ENCODE results near the gene ABLIM3. TPM values are rescaled to one million over a fixed set of nuclear protein-coding genes. Genes with fewer than 3 reads are reported as not detected.

ABLIM3 gene
- total RNA-seq, 1 donor from 2014 or later = 8.0 TPM

DNA sequence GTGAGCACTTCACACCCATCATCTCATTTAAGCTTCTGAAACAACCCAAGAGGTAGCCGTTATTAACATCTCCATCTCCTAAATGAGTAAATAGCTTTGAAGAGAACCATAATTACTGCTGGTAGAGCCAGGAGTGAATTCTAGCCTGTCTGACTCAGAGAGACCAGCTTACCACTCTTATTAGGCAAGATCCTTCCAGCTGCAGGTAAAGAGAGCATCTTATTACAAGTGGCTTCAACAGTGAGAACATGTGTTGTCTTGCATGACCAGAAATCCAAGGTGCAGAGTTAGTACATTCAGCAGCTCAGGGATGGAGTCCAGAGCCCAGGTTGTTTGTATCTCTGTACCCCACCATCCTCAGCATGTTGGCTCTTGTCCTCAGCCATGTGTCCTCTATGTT lies 119.5 kb downstream of the ABLIM3 start:
- Mint-ChIP-seq H3K4me3 (no peak overlapping the region), H3K9me3 (no peaks in the 10 kb centered on the region), H3K36me3 (no peaks in the 10 kb centered on the region), H3K27ac (no peak overlapping the region), H3K27me3 (peaks cover 82% of the 10 kb centered on the region), H3K4me1 (ENCODE audit: unreplicated experiment) (no peaks in the 10 kb centered on the region)
- TF ChIP-seq CTCF (conservative IDR thresholded peaks at IDR 0.05) = no peak
- no peak for DNase-seq (ENCODE audit: extremely low spot score, unreplicated experiment)

DNA sequence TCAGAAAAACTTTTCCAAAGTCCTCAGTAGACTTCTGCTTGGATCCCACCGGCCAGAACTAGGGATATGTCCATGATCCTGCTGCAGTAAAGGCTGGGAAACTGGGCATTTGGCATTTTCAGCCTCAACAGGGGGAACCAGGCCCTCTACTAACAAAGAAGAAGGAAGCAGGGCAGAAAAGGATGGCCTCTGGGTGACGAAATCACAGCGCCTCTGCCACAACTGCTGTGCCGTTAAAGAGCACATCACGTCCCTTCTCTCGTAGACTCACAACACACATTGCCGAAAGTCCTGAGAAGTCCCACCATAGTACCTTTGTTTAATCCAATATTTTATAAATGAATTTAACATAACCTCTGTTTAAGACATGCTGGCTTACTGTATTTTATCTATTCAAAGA lies 120.0 kb downstream of the ABLIM3 start:
- H3K9me3 Mint-ChIP-seq = no peaks in the 10 kb centered on the region
- no peak overlapping the region for H3K27ac Mint-ChIP-seq
- no peak for DNase-seq (ENCODE audit: extremely low spot score, unreplicated experiment)
- peaks cover 81% of the 10 kb centered on the region for H3K27me3 Mint-ChIP-seq
- TF ChIP-seq CTCF (conservative IDR thresholded peaks at IDR 0.05) = no peak
- no peaks in the 10 kb centered on the region for H3K4me1 Mint-ChIP-seq (ENCODE audit: unreplicated experiment)
- no peak overlapping the region for H3K4me3 Mint-ChIP-seq
- H3K36me3 Mint-ChIP-seq = no peaks in the 10 kb centered on the region

DNA sequence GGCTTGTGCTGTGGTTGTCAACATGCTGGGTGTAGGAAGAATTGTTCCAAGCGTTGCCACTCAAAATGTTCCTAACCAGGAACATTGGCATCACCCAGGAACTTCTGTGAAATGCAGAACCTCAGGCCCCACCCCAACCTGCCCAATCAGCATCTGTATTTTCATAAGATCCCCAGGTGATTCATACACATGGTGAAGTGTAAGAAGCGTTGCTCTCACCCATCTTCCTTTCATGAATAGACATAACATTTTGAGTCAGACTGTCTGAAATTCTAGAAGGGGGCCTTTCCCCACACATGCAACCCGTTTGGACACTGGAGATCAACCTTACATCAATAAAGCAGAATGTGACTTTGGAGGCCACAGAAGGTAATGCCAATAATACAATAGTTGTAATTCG lies 121.0 kb downstream of the ABLIM3 start:
- no peak overlapping the region for H3K4me3 Mint-ChIP-seq
- peaks cover 79% of the 10 kb centered on the region for H3K27me3 Mint-ChIP-seq
- H3K27ac Mint-ChIP-seq = no peak overlapping the region
- H3K4me1 Mint-ChIP-seq (ENCODE audit: unreplicated experiment) = no peaks in the 10 kb centered on the region
- DNase-seq (ENCODE audit: extremely low spot score, unreplicated experiment) = no peak
- no peaks in the 10 kb centered on the region for H3K36me3 Mint-ChIP-seq
- no peaks in the 10 kb centered on the region for H3K9me3 Mint-ChIP-seq
- TF ChIP-seq CTCF (conservative IDR thresholded peaks at IDR 0.05) = no peak

DNA sequence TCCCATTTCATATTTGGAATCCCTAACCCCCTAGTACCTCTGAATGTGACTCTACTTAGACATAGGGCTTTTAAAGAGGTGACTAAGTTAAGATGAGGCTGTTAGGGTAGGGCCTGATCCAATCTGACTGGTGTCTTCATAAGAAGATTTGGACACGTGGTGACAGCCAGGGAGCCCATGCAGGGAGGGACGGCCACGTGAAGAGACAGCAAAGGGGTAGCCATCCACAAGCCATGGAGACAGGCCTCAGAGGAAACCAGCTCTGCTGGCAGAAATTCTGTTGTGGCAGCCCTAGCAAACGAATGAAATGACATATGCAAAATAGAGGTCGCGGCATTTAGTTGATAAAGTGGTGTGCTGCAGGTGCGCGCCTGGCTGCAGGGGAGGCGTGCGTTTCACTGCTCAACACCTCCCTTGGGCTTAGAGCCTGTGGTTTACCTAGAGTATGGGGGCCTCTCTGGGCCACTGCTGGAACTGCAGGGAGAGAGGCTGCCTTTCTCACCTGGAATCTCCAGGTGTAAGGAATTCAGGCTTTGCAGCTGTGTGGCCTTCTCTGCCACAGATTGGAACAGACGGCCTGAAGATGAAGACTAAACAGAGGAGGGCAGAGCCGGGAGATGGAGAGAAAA lies 123.3 kb downstream of the ABLIM3 start:
- Mint-ChIP-seq H3K36me3 (no peaks in the 10 kb centered on the region), H3K4me3 (no peak overlapping the region), H3K9me3 (peaks cover 4% of the 10 kb centered on the region), H3K27me3 (peaks cover 79% of the 10 kb centered on the region), H3K27ac (no peak overlapping the region), H3K4me1 (ENCODE audit: unreplicated experiment) (no peaks in the 10 kb centered on the region)
- no peak for DNase-seq (ENCODE audit: extremely low spot score, unreplicated experiment)
- peak; percentile 62 for TF ChIP-seq CTCF (conservative IDR thresholded peaks at IDR 0.05)

DNA sequence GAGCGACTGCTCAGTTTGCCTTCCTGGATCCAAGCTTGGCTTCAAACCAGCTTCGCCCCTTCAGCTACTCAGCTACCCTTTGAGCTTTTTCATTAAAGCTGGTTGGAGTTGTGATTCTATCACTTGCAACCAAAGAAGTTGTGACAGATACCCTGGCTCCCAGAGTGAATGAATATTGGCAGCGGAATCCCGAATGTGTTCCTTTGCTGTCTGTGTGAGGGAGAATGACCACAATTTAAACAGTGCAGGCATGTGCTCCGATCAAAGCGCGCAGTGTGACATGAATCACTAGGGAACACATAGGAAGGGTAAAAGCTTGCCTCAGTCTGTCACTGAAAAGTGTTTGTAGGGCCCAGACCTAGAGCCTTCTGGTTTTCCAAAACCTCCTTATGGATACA lies 123.8 kb downstream of the ABLIM3 start:
- Mint-ChIP-seq H3K4me3 (no peak overlapping the region), H3K36me3 (no peaks in the 10 kb centered on the region), H3K27ac (no peak overlapping the region), H3K27me3 (peaks cover 74% of the 10 kb centered on the region), H3K9me3 (peaks cover 4% of the 10 kb centered on the region), H3K4me1 (ENCODE audit: unreplicated experiment) (no peaks in the 10 kb centered on the region)
- TF ChIP-seq CTCF (conservative IDR thresholded peaks at IDR 0.05) = no peak
- DNase-seq (ENCODE audit: extremely low spot score, unreplicated experiment) = no peak

DNA sequence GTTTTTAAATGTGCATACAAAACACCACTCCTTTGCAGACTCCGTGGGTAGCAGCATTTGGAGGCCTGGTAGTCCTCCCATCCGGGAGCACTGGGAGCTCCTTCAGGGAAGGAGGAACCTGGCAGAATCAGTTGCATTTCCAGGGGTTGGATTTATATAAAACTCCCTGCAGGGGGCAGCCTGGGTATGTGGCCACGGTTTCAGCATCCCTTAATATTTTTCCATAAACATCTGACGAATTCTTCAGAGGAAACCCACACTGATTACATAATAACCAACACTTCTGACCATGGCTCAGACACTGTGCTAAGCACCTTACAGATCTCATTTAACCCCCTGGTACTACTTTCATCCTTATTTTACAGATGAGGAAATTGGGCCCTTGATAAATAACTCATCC lies 124.3 kb downstream of the ABLIM3 start:
- Mint-ChIP-seq H3K36me3 (no peaks in the 10 kb centered on the region), H3K9me3 (peaks cover 4% of the 10 kb centered on the region), H3K4me1 (ENCODE audit: unreplicated experiment) (no peaks in the 10 kb centered on the region), H3K27ac (no peak overlapping the region), H3K4me3 (no peak overlapping the region), H3K27me3 (peaks cover 74% of the 10 kb centered on the region)
- peak; percentile 45 for TF ChIP-seq CTCF (conservative IDR thresholded peaks at IDR 0.05)
- no peak for DNase-seq (ENCODE audit: extremely low spot score, unreplicated experiment)
